ENCODE results near the gene PRKCH.

The PRKCH gene

DNA sequence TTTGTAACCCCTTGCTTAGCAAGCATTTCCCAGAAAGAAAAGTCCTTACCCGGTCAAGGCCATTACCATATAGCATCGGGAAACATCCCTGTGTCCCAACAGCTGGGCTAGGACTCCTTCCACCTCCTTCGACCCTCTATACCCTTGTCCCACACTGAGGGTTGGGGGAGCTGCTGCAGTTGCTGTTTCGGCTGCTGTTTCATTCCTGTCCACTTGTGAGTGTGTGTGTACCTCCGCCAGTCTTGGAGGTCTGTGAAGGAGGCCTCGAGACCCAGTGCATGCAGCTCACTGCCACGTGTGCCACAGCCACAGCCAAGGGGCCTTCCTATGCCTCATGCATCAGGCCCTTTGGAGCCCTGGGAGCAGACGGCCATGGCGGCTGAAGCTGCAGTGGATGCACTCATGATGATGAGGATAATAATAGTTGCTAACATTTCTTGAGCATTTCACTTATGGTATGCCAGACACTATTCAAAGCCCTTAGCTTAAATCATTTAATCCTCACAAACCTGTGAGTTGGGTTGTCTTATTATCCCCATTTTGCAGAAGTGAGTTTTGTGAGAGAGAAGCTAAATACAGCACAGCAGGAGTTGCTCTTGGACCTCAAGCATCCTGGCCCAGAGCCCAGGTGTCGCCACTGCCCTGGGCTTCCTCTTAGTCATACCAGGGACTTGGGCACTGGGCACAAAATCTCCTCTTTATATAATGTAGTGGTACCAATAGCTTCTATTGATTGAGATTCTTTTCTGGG is 156.5 kb downstream of the PRKCH start (continued):
- TF ChIP-seq, protein P1, sequence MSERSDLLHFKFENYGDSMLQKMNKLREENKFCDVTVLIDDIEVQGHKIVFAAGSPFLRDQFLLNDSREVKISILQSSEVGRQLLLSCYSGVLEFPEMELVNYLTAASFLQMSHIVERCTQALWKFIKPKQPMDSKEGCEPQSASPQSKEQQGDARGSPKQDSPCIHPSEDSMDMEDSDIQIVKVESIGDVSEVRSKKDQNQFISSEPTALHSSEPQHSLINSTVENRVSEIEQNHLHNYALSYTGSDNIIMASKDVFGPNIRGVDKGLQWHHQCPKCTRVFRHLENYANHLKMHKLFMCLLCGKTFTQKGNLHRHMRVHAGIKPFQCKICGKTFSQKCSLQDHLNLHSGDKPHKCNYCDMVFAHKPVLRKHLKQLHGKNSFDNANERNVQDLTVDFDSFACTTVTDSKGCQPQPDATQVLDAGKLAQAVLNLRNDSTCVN (tag by site-specific recombination; optimal IDR thresholded peaks at IDR 0.05), result no peak
- TF ChIP-seq, protein P2, sequence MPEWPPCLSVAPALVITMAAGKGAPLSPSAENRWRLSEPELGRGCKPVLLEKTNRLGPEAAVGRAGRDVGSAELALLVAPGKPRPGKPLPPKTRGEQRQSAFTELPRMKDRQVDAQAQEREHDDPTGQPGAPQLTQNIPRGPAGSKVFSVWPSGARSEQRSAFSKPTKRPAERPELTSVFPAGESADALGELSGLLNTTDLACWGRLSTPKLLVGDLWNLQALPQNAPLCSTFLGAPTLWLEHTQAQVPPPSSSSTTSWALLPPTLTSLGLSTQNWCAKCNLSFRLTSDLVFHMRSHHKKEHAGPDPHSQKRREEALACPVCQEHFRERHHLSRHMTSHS (tag by site-specific recombination; IDR thresholded peaks at IDR 0.05), result no peak
- TF ChIP-seq ZFHX2 (tag by site-specific recombination; conservative IDR thresholded peaks at IDR 0.05), result no peak
- TF ChIP-seq, protein P3, sequence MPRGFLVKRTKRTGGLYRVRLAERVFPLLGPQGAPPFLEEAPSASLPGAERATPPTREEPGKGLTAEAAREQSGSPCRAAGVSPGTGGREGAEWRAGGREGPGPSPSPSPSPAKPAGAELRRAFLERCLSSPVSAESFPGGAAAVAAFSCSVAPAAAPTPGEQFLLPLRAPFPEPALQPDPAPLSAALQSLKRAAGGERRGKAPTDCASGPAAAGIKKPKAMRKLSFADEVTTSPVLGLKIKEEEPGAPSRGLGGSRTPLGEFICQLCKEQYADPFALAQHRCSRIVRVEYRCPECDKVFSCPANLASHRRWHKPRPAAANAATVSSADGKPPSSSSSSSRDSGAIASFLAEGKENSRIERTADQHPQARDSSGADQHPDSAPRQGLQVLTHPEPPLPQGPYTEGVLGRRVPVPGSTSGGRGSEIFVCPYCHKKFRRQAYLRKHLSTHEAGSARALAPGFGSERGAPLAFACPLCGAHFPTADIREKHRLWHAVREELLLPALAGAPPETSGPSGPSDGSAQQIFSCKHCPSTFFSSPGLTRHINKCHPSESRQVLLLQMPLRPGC (tag by site-specific recombination; IDR thresholded peaks at IDR 0.05), result no peak

DNA sequence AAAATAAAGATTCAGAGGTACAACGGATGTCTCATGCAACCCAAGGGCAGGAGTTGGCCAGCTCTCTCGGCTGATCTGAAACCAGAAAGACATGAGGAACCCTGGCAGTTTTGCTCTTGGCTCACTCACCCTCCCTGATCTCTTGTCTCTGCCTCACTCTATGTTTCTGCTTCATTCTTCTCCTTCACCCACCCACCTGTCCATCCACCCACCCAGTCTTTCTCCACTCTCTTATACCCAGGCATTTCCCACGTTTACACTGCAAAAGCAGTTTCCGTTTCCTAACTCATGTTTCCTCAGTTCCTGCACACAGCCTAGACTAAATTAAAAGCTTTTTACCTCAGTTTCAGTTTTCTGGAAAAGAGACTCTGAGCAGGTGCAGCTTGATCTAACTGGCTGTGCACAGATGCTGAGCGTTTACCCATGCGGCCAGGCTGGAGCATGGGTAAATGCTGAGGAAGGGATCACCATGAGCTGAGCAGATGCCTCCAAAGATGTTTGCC is 157.6 kb downstream of the PRKCH start:
- no peak overlapping the region for H3K4me3 ChIP-seq (ENCODE audit: low read depth, low read length)
- CTCF ChIA-PET, result interaction anchor here (0.7 to 1.6 kb wide), 4 partner anchors 8 to 169 kb away, joined by 3 to 5 read pairs (median 3); no protein-coding TSS in a partner anchor
- no peaks in the 10 kb centered on the region for H3K36me3 ChIP-seq (ENCODE audit: control insufficient read depth in 2 of 2, insufficient read depth in 1 of 2, low read length in 2 of 2)
- POLR2A ChIA-PET, result no interaction called here
- H3K9me3 ChIP-seq (ENCODE audit: control insufficient read depth, insufficient read depth, low read depth, low read length), result no peaks in the 10 kb centered on the region
- no peak overlapping the region for H3K27ac ChIP-seq (ENCODE audit: extremely low read depth, low read depth, low read length)
- H3K4me1 ChIP-seq (ENCODE audit: control insufficient read depth, insufficient read depth, low read length), result no peaks in the 10 kb centered on the region; the same call in 1 of the 2 replicates
- TF ChIP-seq ZFHX2 (tag by site-specific recombination; conservative IDR thresholded peaks at IDR 0.05), result peak; percentile 70
- TF ChIP-seq ZNF133 (tag by site-specific recombination; IDR thresholded peaks at IDR 0.05), result no peak
- TF ChIP-seq EGR2 (tag by site-specific recombination; IDR thresholded peaks at IDR 0.05; ENCODE audit: low read depth), result peak; percentile 78

DNA sequence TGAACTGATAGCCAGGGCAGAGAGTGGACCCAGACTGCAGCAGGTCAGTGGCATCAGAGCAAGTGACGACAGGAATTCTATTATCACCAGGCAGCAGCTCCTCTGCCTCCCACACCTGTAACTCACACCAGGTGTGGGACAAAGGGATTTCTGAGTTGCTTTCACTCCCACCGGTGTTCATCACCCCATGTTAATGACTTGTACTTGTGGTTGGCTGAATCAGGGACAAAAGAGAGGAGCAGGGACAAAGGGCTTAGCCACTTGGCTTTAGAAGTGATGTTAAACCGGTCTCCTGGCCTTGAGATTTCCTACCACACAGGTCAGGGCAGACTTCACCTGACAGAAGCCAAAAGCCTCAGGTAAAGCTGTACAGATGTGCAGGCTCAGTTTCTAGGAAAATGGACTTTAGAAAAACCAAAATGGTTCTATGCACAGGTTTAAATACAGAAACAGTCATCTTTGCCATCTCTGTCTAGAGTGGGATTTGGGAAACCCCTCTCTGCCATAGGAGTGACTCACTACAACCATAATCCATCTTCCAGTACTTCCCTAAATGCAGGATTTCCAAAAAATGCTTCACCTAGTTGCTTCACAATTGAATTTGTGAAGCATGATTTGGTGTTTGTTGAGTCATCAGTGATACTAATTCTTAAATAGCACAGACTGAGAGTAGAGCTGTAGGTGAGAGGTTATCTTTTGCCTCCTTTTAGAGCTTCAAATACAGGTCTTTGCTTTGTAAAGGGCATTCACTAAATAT is 158.5 kb downstream of the PRKCH start:
- no peak overlapping the region for H3K27ac ChIP-seq (ENCODE audit: extremely low read depth, low read depth, low read length)
- ChIA-PET POLR2A (no interaction called here), CTCF (interaction anchor here (0.7 to 1.3 kb wide), 3 partner anchors 15 to 168 kb away, joined by 3 read pairs; no protein-coding TSS in a partner anchor)
- no peaks in the 10 kb centered on the region for H3K36me3 ChIP-seq (ENCODE audit: control insufficient read depth in 2 of 2, insufficient read depth in 1 of 2, low read length in 2 of 2)
- no peaks in the 10 kb centered on the region for H3K9me3 ChIP-seq (ENCODE audit: control insufficient read depth, insufficient read depth, low read depth, low read length)
- TF ChIP-seq, protein P4, sequence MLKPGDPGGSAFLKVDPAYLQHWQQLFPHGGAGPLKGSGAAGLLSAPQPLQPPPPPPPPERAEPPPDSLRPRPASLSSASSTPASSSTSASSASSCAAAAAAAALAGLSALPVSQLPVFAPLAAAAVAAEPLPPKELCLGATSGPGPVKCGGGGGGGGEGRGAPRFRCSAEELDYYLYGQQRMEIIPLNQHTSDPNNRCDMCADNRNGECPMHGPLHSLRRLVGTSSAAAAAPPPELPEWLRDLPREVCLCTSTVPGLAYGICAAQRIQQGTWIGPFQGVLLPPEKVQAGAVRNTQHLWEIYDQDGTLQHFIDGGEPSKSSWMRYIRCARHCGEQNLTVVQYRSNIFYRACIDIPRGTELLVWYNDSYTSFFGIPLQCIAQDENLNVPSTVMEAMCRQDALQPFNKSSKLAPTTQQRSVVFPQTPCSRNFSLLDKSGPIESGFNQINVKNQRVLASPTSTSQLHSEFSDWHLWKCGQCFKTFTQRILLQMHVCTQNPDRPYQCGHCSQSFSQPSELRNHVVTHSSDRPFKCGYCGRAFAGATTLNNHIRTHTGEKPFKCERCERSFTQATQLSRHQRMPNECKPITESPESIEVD (tag by site-specific recombination; IDR thresholded peaks at IDR 0.05), result 0 out of 2 replicates have a peak, but pooled peaks have one; percentile 11
- TF ChIP-seq, protein P5, sequence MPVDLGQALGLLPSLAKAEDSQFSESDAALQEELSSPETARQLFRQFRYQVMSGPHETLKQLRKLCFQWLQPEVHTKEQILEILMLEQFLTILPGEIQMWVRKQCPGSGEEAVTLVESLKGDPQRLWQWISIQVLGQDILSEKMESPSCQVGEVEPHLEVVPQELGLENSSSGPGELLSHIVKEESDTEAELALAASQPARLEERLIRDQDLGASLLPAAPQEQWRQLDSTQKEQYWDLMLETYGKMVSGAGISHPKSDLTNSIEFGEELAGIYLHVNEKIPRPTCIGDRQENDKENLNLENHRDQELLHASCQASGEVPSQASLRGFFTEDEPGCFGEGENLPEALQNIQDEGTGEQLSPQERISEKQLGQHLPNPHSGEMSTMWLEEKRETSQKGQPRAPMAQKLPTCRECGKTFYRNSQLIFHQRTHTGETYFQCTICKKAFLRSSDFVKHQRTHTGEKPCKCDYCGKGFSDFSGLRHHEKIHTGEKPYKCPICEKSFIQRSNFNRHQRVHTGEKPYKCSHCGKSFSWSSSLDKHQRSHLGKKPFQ (tag by site-specific recombination; IDR thresholded peaks at IDR 0.05), result no peak
- no peaks in the 10 kb centered on the region; the same call in 1 of the 2 replicates for H3K4me1 ChIP-seq (ENCODE audit: control insufficient read depth, insufficient read depth, low read length)
- no peak overlapping the region for H3K4me3 ChIP-seq (ENCODE audit: low read depth, low read length)
